PC-9 (cell line): ENCODE measurements around the gene LAP3. TPM values are rescaled to one million over a fixed set of nuclear protein-coding genes. Genes with fewer than 3 reads are reported as not detected.

Experiments
- Bru-seq: library from RNA; stranded (reverse); fragments of 400-500 nt; gene quantifications from one replicate; lab custom pipeline; 2021; lab: Mats Ljungman, UMichigan
- BruChase-seq, 2 experiments: library from RNA; stranded (reverse); fragments of 400-500 nt; gene quantifications; one replicate each; lab custom pipeline; 2021; lab: Mats Ljungman, UMichigan
- BruUV-seq: library from RNA; stranded (reverse); fragments of 400-500 nt; replicated peaks from 2 replicates; lab custom pipeline; 2021; lab: Mats Ljungman, UMichigan
- CTCF ChIA-PET: fragments of 300-600 bp; sonication (Branson Sonifier 250); formaldehyde crosslinking; loops from one replicate; lab custom pipeline; 2022; ENCODE audit warnings: antibody characterized with exemption; lab: Charles Lee
- POLR2A ChIA-PET: fragments of 300-600 bp; sonication (Branson Sonifier 250); formaldehyde crosslinking; loops from one replicate; lab custom pipeline; 2022; ENCODE audit warnings: antibody characterized with exemption; ENCODE audit not compliant: unreplicated experiment; lab: Charles Lee
- DNase-seq, 2 experiments: peaks; one replicate each; pipeline versions ENCODE4 v3.0.0 to v3.0.0-alpha.2; 2015 to 2022; ENCODE audit warnings: mixed read lengths in 1 of 2
- H2AFZ ChIP-seq: fragments of 200-600 bp; sonication (generic); 2 replicates; pipeline ENCODE4 v1.8.1; 2017; ENCODE audit warnings: antibody characterized with exemption
- H3F3A ChIP-seq: fragments of 200-600 bp; sonication (generic); 2 replicates; pipeline ENCODE4 v1.8.1; 2017; ENCODE audit warnings: antibody characterized with exemption, mild to moderate bottlenecking, low read depth; ENCODE audit not compliant: insufficient read depth
- H3K27ac ChIP-seq: fragments of 200-600 bp; sonication (generic); 2 replicates; pipeline ENCODE4 v1.6.1; 2016; ENCODE audit warnings: mixed run types
- H3K27me3 ChIP-seq: fragments of 200-600 bp; sonication (generic); 2 replicates; pipeline ENCODE4 v1.6.1; 2016; ENCODE audit warnings: low read depth, mixed run types; ENCODE audit not compliant: insufficient read depth
- H3K36me3 ChIP-seq: fragments of 200-600 bp; sonication (generic); 2 replicates; pipeline ENCODE4 v1.6.1; 2016; ENCODE audit warnings: low read depth, mixed run types
- H3K4me1 ChIP-seq: fragments of 200-600 bp; sonication (generic); replicated peaks from 2 replicates; pipeline ENCODE4 v1.6.1; 2016; ENCODE audit warnings: mixed run types; ENCODE audit not compliant: insufficient read depth
- H3K4me2 ChIP-seq: fragments of 200-600 bp; sonication (generic); 2 replicates; pipeline ENCODE4 v1.6.1; 2017; ENCODE audit warnings: mixed run types
- H3K4me3 ChIP-seq: fragments of 200-600 bp; sonication (generic); 2 replicates; pipeline ENCODE4 v1.6.1; 2016; ENCODE audit warnings: mixed run types
- H3K79me2 ChIP-seq: fragments of 200-600 bp; sonication (generic); 2 replicates; pipeline ENCODE4 v1.6.1; 2017; ENCODE audit warnings: low read depth, mixed run types
- H3K9me2 ChIP-seq: fragments of 200-600 bp; sonication (generic); 2 replicates; pipeline ENCODE4 v1.8.1; 2017; ENCODE audit warnings: mild to moderate bottlenecking; ENCODE audit not compliant: insufficient read depth
- H3K9me3 ChIP-seq: fragments of 200-600 bp; sonication (generic); 2 replicates; pipeline ENCODE4 v1.8.1; 2016; ENCODE audit warnings: low read depth; ENCODE audit not compliant: insufficient read depth
- H4K20me1 ChIP-seq: fragments of 200-600 bp; sonication (generic); 2 replicates; pipeline ENCODE4 v1.8.1; 2017; ENCODE audit not compliant: insufficient read depth
- CTCF ChIP-seq: fragments of 200-600 bp; sonication (generic); conservative IDR thresholded peaks from 2 replicates; pipeline ENCODE4 v1.6.1; 2017; ENCODE audit warnings: mixed run types, antibody characterized with exemption, mild to moderate bottlenecking, moderate library complexity
- EZH2 ChIP-seq: fragments of 200-600 bp; sonication (generic); IDR thresholded peaks from 2 replicates; pipeline ENCODE4 v1.8.0; 2017; ENCODE audit warnings: antibody characterized with exemption, low read depth
- intact Hi-C: fragments of 100-400 bp; cut with micrococcal nuclease; formaldehyde crosslinking; loops from one replicate; pipeline ENCODE4 v1.10.0; 2022; ENCODE audit not compliant: unreplicated experiment
- long read RNA-seq: library from polyadenylated mRNA; stranded (forward); transcript quantifications from one replicate; pipeline ENCODE4 v2.0.0, GENCODE V29; 2022
- total RNA-seq: library from RNA; stranded (reverse); gene quantifications from 2 replicates; pipeline ENCODE4 v1.2.3, GENCODE V29; 2021

The LAP3 gene
- 43.9 and 45.0 TPM in 2 replicates for total RNA-seq
- Bru-seq, nascent RNA: percentile 68 among the genes with signal in this experiment
- BruChase-seq, experiment 1, labeled RNA remaining after a 2-hour chase: percentile 57 among the genes with signal in this experiment
- BruChase-seq, experiment 2, labeled RNA remaining after a 6-hour chase: percentile 68 among the genes with signal in this experiment
- long read RNA-seq, transcript LAP3-201 (13 exons, 2,213 nt): major isoform, 117 of 122 reads
- long read RNA-seq, partial matches to known transcripts: 3 of 122 reads
- long read RNA-seq, other reads (novel, unspliced or antisense): 1 of 122 reads

- Histone ChIP-seq H4K20me1 (no peaks in the 10 kb centered on the region), H3K79me2 (no peaks in the 10 kb centered on the region), H3K9me3 (no peaks in the 10 kb centered on the region), H3K36me3 (no peaks in the 10 kb centered on the region), H3F3A (no peaks in the 10 kb centered on the region), H3K27ac (peak within 1 kb of the TSS; percentile 37), H3K27me3 (no peaks in the 10 kb centered on the region), H2AFZ (peak within 1 kb of the TSS; percentile 99), H3K9me2 (no peaks in the 10 kb centered on the region), H3K4me1 (0 out of 2 replicates have a peak, but pooled peaks cover 3% of the 10 kb centered on the region), H3K4me2 (peak within 1 kb of the TSS; percentile 97), H3K4me3 (peak within 1 kb of the TSS; percentile 87)
- CTCF ChIA-PET: no interaction called here
- BruUV-seq: no TSS peak
- peak; percentile 86 to 97 for DNase-seq
- intact Hi-C loops: loop anchor here (1.0 to 10.0 kb wide), 3 partner anchors 38 to 444 kb away; partner anchors contain the start of genes DCAF16, LCORL, MED28 and NCAPG
- POLR2A ChIA-PET: interaction anchor here (0.8 kb wide), 1 partner anchor 129 kb away, joined by 4 read pairs; no protein-coding TSS in a partner anchor
- TF ChIP-seq EZH2 (no peak), CTCF (no peak)
Measured at GRCh38 chr4:17576932-17577664, at the start of gene LAP3. TSS of gene LAP3 (plus strand) at chr4:17577198. CDS start at chr4:17577466, 268 bp downstream.

- ChIA-PET POLR2A (no interaction called here), CTCF (interaction anchor here (0.6 kb wide), 1 partner anchor 57 kb away, joined by 3 read pairs; no protein-coding TSS in a partner anchor)
- Histone ChIP-seq H3K36me3 (no peaks in the 10 kb centered on the region), H3K79me2 (no peaks in the 10 kb centered on the region), H3K27ac (no peak overlapping the region), H4K20me1 (no peaks in the 10 kb centered on the region), H2AFZ (no peak overlapping the region), H3F3A (0 out of 2 replicates have a peak, but pooled peaks cover 2% of the 10 kb centered on the region), H3K4me2 (no peak overlapping the region), H3K27me3 (peaks cover 22% of the 10 kb centered on the region), H3K9me2 (no peaks in the 10 kb centered on the region), H3K9me3 (no peaks in the 10 kb centered on the region), H3K4me3 (no peak overlapping the region), H3K4me1 (no peaks in the 10 kb centered on the region)
- intact Hi-C loops: no loop called here
- no TSS peak for BruUV-seq
- no peak for DNase-seq
- no peak for TF ChIP-seq CTCF
- TF ChIP-seq EZH2: no peak
Measured at GRCh38 chr4:17528551-17529165, 48.3 kb upstream of the LAP3 start.
